Retina (tissue), 1 donor: ENCODE data around the gene CFAP92.

Experiments used
- DNase-seq: peaks from one replicate; pipeline ENCODE4 v3.0.0-alpha.2; 2016

Gene CFAP92

DNA sequence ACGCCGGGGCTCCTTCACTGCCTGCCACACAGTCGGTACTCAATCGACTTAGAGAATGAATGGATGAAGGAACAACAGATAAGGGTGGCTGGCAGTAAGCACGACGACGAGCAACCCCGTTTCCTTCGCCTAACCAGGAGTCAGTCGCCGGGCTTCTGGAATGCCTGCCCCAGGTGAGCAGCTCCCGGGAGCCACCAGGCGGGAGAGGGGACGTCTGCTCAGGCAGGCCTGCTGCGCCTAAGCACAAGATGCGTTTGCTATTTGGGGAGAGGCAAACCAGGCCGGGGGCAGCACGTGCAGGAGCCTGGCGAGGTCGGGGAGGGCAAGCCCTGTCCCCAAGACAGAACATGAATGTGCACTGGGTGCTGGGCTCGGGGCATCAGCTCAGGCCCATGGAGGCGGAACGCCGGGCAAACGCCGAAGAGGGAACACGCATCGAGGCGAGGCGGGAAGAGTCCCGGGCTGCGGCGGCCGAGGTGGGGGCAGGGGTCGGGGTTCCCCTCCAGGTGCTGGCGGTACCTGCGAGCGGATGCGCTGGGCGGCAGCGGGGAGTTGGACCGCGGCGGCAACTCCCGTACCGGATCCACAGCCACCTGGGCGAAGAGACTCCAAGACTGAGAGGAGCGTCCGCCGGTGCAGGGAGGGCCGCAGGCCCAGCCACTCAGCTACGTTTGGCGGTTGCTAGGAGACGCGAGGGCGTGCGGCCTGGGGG lies at the start of gene CFAP92:
CFAP92 (minus strand) TSS at position 616 of the 712 bp plus-strand sequence. CDS start 772 bp downstream, outside the sequence.
- peak; percentile 84 for DNase-seq

GRCh38 chr3:129040579-129041300 lies 46.9 kb upstream of the CFAP92 start:
- no peak for DNase-seq

- no peak for DNase-seq
Measured at GRCh38 chr3:129040039-129040336, 46.1 kb upstream of the CFAP92 start.

DNA sequence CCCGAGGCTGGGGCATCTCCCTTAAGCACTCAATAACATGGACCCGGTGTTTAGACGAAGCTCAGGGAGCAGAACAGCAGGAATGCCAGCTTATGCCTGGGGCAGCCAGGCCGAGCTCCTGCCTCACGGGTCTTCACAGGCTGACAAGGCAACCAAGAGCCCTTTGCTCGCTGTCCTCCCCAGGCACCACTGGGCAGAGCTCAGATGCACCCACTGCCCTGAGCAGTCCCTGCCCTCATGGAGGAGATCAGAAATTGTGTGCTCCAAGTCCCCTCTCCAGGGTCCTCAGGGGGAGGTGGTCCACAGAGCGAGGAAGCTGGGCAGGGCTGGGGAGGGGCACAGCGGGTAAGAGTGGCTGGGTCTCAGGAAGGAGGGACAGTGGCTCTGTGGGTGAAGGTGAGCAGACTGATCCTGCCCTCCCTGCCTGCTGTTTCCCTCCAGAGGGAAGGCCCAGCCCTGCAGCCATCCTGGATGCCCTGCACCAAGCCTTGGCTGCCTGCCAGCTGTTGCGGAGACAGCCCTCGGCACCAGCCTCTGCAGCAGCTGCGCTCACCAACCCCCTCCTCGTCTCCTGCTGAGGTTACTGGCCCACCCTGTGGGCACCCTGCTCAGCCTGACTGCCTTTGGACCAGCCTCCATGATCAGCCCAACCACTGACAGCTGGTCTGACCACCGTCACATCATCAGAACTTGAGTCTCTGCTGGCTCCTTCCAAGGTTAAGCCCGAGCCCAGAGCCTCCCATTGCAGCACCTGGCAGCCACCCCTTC lies 45.6 kb upstream of the CFAP92 start:
- DNase-seq: no peak

GRCh38 chr3:129038121-129038855 lies 44.4 kb upstream of the CFAP92 start:
- DNase-seq: no peak

DNA sequence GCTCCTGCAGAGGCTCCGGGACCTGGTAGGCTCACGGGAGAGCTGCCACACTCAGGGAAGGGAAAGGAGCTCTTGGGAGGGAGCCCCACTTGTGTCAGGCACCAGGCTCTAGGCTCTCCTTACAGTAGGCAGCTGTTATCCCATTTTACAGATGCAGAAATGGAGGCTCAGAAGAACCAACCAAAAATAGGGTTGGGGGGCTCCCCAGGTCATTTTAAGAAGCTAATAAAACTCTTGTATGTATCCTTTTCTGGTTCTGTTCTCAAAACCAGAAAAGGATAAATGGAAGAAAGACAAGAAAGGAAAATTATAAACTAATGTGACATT lies 43.2 kb upstream of the CFAP92 start:
- no peak for DNase-seq

GRCh38 chr3:129036222-129037092 lies 42.6 kb upstream of the CFAP92 start:
- DNase-seq: no peak

- DNase-seq: no peak
Measured at GRCh38 chr3:129035360-129036221, 41.7 kb upstream of the CFAP92 start.

GRCh38 chr3:129034642-129035041 lies 40.8 kb upstream of the CFAP92 start:
- DNase-seq: no peak

DNA sequence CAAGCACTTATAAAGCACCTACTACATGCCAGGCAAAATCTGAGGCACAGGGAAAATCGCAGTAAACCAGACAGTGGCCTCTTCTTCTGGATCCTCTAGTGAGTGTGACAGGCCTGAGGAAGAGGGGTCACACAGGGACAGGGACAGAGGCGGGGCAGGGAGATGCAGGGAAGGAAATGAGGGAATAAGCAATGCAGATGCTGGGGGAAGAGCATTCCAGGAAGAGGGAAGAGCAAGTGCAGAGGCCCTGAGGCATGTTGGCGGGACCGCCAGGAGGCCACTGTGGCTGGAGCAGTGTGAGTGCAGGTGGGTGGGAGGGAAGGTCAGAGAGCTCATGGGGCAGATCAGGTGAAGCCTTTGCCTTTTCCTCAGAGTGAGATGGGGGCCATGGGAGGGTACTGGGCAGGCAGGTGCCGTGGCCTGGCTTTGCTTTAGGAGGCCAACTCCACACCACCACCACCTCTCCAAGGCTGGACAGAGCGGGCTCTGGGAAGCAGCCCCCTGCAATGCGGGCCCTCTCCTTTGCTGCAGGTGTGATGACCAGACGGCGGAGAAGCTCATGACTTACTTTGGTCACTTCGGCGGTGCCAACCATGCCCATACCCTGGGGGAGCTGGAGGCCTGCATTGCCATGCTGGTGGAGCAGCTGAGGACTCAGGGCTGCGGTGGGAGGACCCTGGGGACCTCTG lies 39.9 kb upstream of the CFAP92 start:
- no peak for DNase-seq

GRCh38 chr3:129033151-129033550 lies 39.3 kb upstream of the CFAP92 start:
- DNase-seq: no peak

GRCh38 chr3:129032716-129033115 lies 38.8 kb upstream of the CFAP92 start:
- DNase-seq: no peak

DNA sequence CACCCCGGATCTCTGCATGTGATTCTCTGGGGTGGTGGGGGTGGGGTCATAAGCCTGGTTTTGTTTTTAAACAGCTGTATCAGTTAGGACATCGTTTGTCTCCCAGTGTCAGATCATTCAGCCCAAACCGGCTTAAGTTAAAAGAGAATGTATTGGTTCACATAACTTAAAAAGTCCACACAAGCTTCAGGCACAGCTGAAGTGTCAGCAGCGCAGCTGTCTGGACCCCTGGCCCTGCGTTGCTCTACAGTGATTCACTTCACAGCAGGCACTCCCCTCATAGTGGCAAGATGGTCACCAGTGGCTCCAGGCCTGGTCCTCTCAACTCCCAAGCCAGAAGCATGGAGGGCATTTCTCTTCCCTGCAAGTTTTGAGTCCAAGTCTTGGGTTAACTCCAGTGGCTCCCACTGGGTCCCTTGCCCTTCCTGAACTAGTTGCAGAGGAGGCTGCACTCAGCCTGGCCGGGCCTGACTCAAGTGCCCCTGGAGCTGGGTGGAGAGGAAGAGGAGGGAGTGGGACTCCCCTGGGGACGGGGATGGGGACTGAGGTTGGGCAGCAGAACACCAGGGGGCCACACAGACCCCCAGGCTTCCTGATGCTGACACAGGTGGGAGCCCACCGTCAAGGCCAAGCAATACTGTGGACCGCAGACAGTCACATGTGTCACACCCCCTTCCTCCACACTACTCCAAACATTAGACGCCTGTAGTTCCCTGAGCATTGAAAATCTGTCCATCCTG lies 37.8 kb upstream of the CFAP92 start:
- DNase-seq: no peak

- no peak for DNase-seq
Measured at GRCh38 chr3:129030611-129031010, 36.7 kb upstream of the CFAP92 start.

DNA sequence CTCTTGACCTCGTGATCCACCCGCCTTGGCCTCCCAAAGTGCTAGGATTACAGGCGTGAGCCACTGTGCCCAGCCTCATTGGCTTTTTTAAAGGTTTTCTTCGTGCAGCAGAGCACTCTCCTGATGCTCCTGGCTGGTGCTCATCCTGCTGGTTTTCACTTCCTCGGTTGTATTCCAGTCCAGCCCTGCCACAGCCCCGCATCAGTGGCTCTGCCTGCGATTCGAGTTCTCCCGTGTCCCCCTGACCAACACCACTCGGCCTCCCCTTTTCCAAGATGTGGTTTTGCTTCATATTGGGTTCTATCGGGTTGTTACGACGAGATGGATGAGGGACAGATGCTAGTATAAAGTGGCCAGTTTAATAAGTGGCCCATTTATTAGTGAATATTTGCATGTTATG lies 35.0 kb upstream of the CFAP92 start:
- DNase-seq: no peak

DNA sequence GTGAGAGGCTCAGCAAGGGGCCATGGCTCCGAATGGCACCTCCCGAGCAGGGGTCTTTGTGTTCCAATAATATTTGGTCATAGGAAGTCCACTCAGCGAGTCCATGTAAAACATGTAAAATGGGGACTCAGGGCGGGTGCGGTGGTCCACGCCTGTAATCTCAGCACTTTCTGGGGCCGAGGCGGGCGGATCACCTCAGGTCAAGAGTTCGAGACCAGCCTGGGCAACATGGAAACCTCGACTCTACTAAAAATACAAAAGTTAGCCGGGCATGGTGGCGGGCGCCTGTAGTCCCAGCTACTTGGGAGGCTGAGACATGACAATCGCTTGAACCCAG lies 33.6 kb upstream of the CFAP92 start:
- DNase-seq: no peak

GRCh38 chr3:129026728-129027543 lies 33.1 kb upstream of the CFAP92 start:
- peak; percentile 88 for DNase-seq

- DNase-seq: no peak
Measured at GRCh38 chr3:129025691-129026435, 32.0 kb upstream of the CFAP92 start.
